CD14-positive monocyte (primary cell): Measurements from ENCODE around the gene SRMS. TPM values are rescaled to one million over a fixed set of nuclear protein-coding genes. Genes with fewer than 3 reads are reported as not detected.

Experiments used
- DNase-seq, 3 donors: peaks; one replicate each; pipeline ENCODE4 v3.0.0-alpha.2; 2011 to 2022
- H2AFZ ChIP-seq: 2 replicates; pipeline ENCODE4 v1.6.0; 2012; ENCODE audit warnings: mild to moderate bottlenecking, low read depth, low read length, inconsistent platforms; ENCODE audit not compliant: insufficient read depth, poor library complexity, severe bottlenecking
- H3K27ac ChIP-seq, 2 donors: 1 replicate in 1 of 2; 2 replicates in 1 of 2; pipeline ENCODE4 v1.5.1; 2012 to 2013; ENCODE audit warnings: low read length in 2 of 2, control low read depth in 1 of 2, inconsistent platforms in 1 of 2, low read depth in 1 of 2, mild to moderate bottlenecking in 1 of 2
- H3K27me3 ChIP-seq, 2 donors: one replicate each; pipeline versions ENCODE4 v1.6.0 to v1.6.1; 2011 to 2013; ENCODE audit warnings: low read length in 2 of 2; ENCODE audit not compliant: control insufficient read depth in 2 of 2, insufficient read depth in 2 of 2
- H3K36me3 ChIP-seq, 2 donors: replicated peaks in 1 of 2; 1 replicate in 1 of 2; 2 replicates in 1 of 2; pipeline versions ENCODE4 v1.5.1 to v1.6.1; 2012 to 2013; ENCODE audit warnings: low read length in 2 of 2, control low read depth in 1 of 2, inconsistent platforms in 1 of 2, mild to moderate bottlenecking in 1 of 2; ENCODE audit not compliant: insufficient read depth in 2 of 2, control insufficient read depth in 1 of 2
- H3K4me1 ChIP-seq, 2 donors: 1 replicate in 1 of 2; 2 replicates in 1 of 2; pipeline versions ENCODE4 v1.5.1 to v1.6.1; 2012 to 2013; ENCODE audit warnings: low read length in 2 of 2, control low read depth in 1 of 2, inconsistent platforms in 1 of 2, mild to moderate bottlenecking in 1 of 2, moderate library complexity in 1 of 2; ENCODE audit not compliant: insufficient read depth in 2 of 2, control insufficient read depth in 1 of 2
- H3K4me2 ChIP-seq: replicated peaks from 2 replicates; pipeline ENCODE3; 2012; ENCODE audit warnings: low read length, moderate library complexity, mild to moderate bottlenecking; ENCODE audit not compliant: poor library complexity, severe bottlenecking; ENCODE audit errors: extremely low read depth
- H3K4me3 ChIP-seq, 3 experiments: fragments of 200-600 bp in 1 of 3; sonication (generic) in 1 of 3; replicated peaks in 1 of 3; 1 replicate in 2 of 3; 2 replicates in 1 of 3; pipeline ENCODE4 v1.5.1; 2011 to 2013; ENCODE audit warnings: low read length in 3 of 3, mild to moderate bottlenecking in 3 of 3, control low read depth in 2 of 3, low read depth in 2 of 3, inconsistent platforms in 1 of 3, moderate library complexity in 1 of 3
- H3K79me2 ChIP-seq: 2 replicates; pipeline ENCODE4 v1.6.0; 2012; ENCODE audit warnings: mild to moderate bottlenecking, control low read depth, inconsistent platforms, low read length, moderate library complexity; ENCODE audit not compliant: insufficient read depth
- H3K9ac ChIP-seq: 2 replicates; pipeline ENCODE4 v1.6.0; 2017; ENCODE audit warnings: low read length, mild to moderate bottlenecking; ENCODE audit not compliant: insufficient read depth, poor library complexity, severe bottlenecking
- H3K9me3 ChIP-seq, 2 donors: replicated peaks in 1 of 2; 1 replicate in 1 of 2; 2 replicates in 1 of 2; pipeline versions ENCODE4 v1.5.1 to v1.6.1; 2012 to 2013; ENCODE audit warnings: low read length in 2 of 2, control low read depth in 1 of 2; ENCODE audit not compliant: control insufficient read depth in 1 of 2, insufficient read depth in 1 of 2
- H4K20me1 ChIP-seq: 2 replicates; pipeline ENCODE4 v1.6.0; 2012; ENCODE audit warnings: mild to moderate bottlenecking, low read length, control low read depth, moderate library complexity; ENCODE audit not compliant: insufficient read depth
- H3K27ac Mint-ChIP-seq, 7 donors: one replicate each; pipeline ENCODE4 v1.8.0; 2020; ENCODE audit warnings: mild to moderate bottlenecking in 7 of 7, mixed read lengths in 7 of 7, moderate library complexity in 6 of 7, inconsistent platforms in 2 of 7
- H3K27me3 Mint-ChIP-seq, 3 donors: one replicate each; pipeline ENCODE4 v1.8.0; 2021 to 2022; ENCODE audit warnings: low read depth in 3 of 3, mild to moderate bottlenecking in 3 of 3, mixed read lengths in 3 of 3, moderate library complexity in 3 of 3, inconsistent platforms in 1 of 3
- H3K36me3 Mint-ChIP-seq, 2 donors: one replicate each; pipeline ENCODE4 v1.8.0; 2020; ENCODE audit warnings: mixed read lengths in 2 of 2, inconsistent platforms in 1 of 2, mild to moderate bottlenecking in 1 of 2
- H3K4me1 Mint-ChIP-seq: one replicate; pipeline ENCODE4 v1.8.0; 2020; ENCODE audit warnings: mild to moderate bottlenecking, mixed read lengths
- H3K4me3 Mint-ChIP-seq, 2 donors: one replicate each; pipeline ENCODE4 v1.8.0; 2020; ENCODE audit warnings: mild to moderate bottlenecking in 2 of 2, mixed read lengths in 2 of 2, moderate library complexity in 1 of 2
- H3K9me3 Mint-ChIP-seq, 7 donors: one replicate each; pipeline ENCODE4 v1.8.0; 2020 to 2022; ENCODE audit warnings: mixed read lengths in 7 of 7, mild to moderate bottlenecking in 6 of 7, moderate library complexity in 6 of 7, inconsistent platforms in 2 of 7
- WGBS: methylation state at CpG from one replicate; pipeline ENCODE4 v1.1.5; 2013; ENCODE audit warnings: missing lambda C conversion rate; ENCODE audit not compliant: insufficient coverage; 5-methylcytosine and 5-hydroxymethylcytosine counted together
- intact Hi-C, 2 donors: fragments of 100-400 bp; cut with micrococcal nuclease; formaldehyde crosslinking; loops; one replicate each; pipeline versions ENCODE4 v1.15.0 to v1.15.1; 2023
- polyA plus RNA-seq, 3 donors: library from polyadenylated mRNA; depleted of rRNA in 1 of 3; unstranded in 2 of 3; stranded (reverse) in 1 of 3; fragments of 300-500 nt in 2 of 3; fragments of >200 nt in 1 of 3; fragmentation: Illumina TruSeq in 2 of 3; gene quantifications; 1 replicate in 2 of 3; 2 replicates in 1 of 3; pipeline ENCODE4 v1.2.3, GENCODE V29; 2012 to 2021
- TF ChIP-seq, protein P1 (sequence below): fragments of 200-600 bp; IDR thresholded peaks from one replicate; pipeline ENCODE4 v1.8.0; 2022; ENCODE audit warnings: antibody characterized with exemption, mild to moderate bottlenecking

The SRMS gene
- polyA plus RNA-seq, 3 donors, result not detected

DNA sequence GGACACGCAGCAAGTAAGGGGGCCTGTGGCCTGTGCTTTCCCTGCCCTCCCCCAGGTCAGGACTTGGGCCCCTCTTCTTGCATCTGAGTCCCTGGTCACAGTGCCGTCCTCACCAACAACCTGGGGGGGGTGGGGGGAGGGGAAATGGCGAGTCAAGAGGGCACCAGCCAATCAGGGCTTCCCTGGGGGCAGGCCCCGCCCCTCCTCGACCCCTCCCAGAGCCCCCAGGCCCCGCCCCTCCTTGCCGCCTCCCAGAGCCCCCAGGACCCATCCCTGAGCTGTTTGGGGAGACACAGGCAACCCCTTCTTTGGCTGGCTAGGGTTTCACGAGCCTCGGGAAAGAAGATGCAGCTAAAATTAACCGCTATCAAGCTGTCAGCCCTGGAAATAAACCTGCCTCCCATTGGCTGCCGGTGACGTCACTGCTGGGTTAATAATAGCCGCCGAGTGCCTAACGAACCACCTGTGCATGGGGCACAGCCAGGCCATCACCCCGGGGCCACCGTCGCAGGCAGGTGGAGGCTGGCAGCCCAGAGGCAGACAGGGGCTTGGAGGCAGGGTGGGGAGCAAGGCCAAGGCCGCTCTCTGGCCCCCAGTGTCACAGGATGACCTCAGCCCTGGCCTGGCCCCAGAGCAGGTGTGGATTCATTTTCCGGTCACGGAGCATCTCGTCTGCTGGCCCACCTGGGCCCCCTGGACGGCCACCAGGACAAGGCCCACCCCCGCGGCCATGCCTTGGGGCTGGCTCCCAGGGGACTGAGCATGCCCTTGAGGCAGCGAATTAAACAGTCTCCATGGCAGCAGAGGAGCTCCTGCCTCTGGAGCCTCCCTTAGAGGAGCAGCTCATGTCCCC, 45.5 kb downstream of the SRMS start:
- no peak overlapping the region for H3K27ac Mint-ChIP-seq
- Histone ChIP-seq H3K9ac (no peak overlapping the region), H3K36me3 (no peaks in the 10 kb centered on the region), H2AFZ (no peak overlapping the region), H3K79me2 (no peaks in the 10 kb centered on the region), H3K9me3 (peaks cover 18 to 20% of the 10 kb centered on the region in 2 donors), H3K4me2 (no peak overlapping the region), H3K4me1 (peaks cover 4 to 13% of the 10 kb centered on the region in 2 donors), H3K27me3 (peaks cover 8 to 36% of the 10 kb centered on the region in 2 donors), H3K4me3 (no peak overlapping the region), H3K27ac (no peak overlapping the region), H4K20me1 (no peaks in the 10 kb centered on the region)
- no peaks in the 10 kb centered on the region for H3K4me1 Mint-ChIP-seq
- no peaks in the 10 kb centered on the region for H3K36me3 Mint-ChIP-seq
- intact Hi-C loops, result no loop called here
- H3K9me3 Mint-ChIP-seq, result peaks cover 13 to 24% (median 20%) of the 10 kb centered on the region in 7 donors
- TF ChIP-seq, protein P1, sequence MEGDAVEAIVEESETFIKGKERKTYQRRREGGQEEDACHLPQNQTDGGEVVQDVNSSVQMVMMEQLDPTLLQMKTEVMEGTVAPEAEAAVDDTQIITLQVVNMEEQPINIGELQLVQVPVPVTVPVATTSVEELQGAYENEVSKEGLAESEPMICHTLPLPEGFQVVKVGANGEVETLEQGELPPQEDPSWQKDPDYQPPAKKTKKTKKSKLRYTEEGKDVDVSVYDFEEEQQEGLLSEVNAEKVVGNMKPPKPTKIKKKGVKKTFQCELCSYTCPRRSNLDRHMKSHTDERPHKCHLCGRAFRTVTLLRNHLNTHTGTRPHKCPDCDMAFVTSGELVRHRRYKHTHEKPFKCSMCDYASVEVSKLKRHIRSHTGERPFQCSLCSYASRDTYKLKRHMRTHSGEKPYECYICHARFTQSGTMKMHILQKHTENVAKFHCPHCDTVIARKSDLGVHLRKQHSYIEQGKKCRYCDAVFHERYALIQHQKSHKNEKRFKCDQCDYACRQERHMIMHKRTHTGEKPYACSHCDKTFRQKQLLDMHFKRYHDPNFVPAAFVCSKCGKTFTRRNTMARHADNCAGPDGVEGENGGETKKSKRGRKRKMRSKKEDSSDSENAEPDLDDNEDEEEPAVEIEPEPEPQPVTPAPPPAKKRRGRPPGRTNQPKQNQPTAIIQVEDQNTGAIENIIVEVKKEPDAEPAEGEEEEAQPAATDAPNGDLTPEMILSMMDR, result no peak
- peaks cover 39 to 64% (median 41%) of the 10 kb centered on the region in 3 donors for H3K27me3 Mint-ChIP-seq
- WGBS, result 63% methylated on average over 19 of the region's 26 CpGs
- DNase-seq, result no peak
- H3K4me3 Mint-ChIP-seq, result no peak overlapping the region

DNA sequence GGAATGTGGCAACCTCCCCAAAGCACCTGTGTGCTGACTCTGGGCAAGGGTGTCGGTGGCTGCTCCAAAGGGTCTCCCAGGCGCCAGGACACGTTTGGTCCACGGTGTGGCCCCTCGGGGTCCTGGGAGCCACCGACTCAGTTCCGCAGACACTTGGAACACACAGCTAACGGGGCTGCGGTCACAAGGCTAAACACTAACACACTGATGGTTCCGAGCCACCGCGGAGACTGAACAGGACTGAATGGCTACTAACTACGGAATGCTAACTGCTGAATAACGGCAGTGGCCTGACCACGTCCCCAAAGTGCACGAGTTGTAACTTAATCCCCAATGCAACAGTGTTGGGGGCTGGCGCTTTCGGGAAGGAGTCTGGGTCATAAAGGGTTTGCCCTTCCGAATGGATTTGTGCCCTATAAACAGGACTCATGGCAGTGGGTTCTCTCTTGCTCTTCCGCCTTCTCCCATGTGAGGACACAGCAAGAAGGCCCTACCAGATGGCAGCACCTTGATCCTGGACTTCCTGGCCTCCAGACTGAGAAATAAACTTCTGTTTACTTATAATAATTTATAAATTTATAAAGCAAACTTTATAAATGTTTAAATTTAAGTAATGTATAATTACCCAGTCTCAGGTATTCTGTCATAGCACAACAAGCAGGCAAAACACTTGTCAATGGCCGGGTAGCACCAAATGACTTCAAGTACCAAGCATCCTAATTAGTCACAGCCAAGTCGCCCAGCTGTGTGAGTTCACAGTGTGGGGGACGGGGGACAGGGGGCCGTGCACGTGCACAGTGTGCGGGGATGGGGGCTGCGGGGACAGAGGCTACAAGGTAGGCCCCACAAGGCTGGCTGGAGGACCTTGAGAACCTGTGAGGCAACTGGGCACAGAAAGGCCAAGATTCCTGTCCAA, 46.4 kb downstream of the SRMS start:
- no peak overlapping the region for H3K4me2 ChIP-seq
- no peak overlapping the region for H3K4me3 ChIP-seq
- H3K4me1 ChIP-seq, result peaks cover 8 to 17% of the 10 kb centered on the region in 2 donors
- TF ChIP-seq, protein P1, result no peak
- H3K27me3 Mint-ChIP-seq, result peaks cover 48 to 69% (median 49%) of the 10 kb centered on the region in 3 donors
- H3K4me3 Mint-ChIP-seq, result peak overlapping the region in 1 of 2 donors; percentile 35
- H3K9me3 Mint-ChIP-seq, result peaks cover 13 to 20% (median 18%) of the 10 kb centered on the region in 7 donors
- H3K27me3 ChIP-seq, result peaks cover 9 to 45% of the 10 kb centered on the region in 2 donors
- DNase-seq, result no peak
- H2AFZ ChIP-seq, result no peak overlapping the region
- H3K27ac Mint-ChIP-seq, result peak overlapping the region in 1 of 7 donors; percentile 20
- H3K79me2 ChIP-seq, result no peaks in the 10 kb centered on the region
- H3K36me3 ChIP-seq, result no peaks in the 10 kb centered on the region
- intact Hi-C loops, result no loop called here
- no peaks in the 10 kb centered on the region for H4K20me1 ChIP-seq
- peaks cover 5% of the 10 kb centered on the region for H3K4me1 Mint-ChIP-seq
- H3K9me3 ChIP-seq, result peaks cover 18 to 20% of the 10 kb centered on the region in 2 donors
- no peak overlapping the region for H3K27ac ChIP-seq
- WGBS, result 90% methylated on average over 25 of the region's 27 CpGs
- H3K36me3 Mint-ChIP-seq, result no peaks in the 10 kb centered on the region
- no peak overlapping the region for H3K9ac ChIP-seq
